Uterus (tissue), 4 donors: ENCODE data around the gene SPRN. TPM values are rescaled to one million over a fixed set of nuclear protein-coding genes. Genes with fewer than 3 reads are reported as not detected.

Source experiments
- DNase-seq, 2 donors: peaks; one replicate each; pipeline ENCODE4 v3.0.0-alpha.2; 2019 to 2020
- H3K27ac ChIP-seq, 2 donors: fragments of 200-600 bp; sonication (generic); 1 replicate in 1 of 2; 2 replicates in 1 of 2; pipeline ENCODE4 v1.5.1; 2016 to 2018
- H3K27me3 ChIP-seq, 2 donors: fragments of 200-600 bp; sonication (generic); one replicate each; pipeline ENCODE4 v1.5.1; 2018 to 2019; ENCODE audit warnings: control low read depth in 1 of 2
- H3K36me3 ChIP-seq, 2 donors: fragments of 200-600 bp; sonication (generic); one replicate each; pipeline ENCODE4 v1.5.1; 2019; ENCODE audit warnings: control low read depth in 1 of 2
- H3K4me1 ChIP-seq, 2 donors: fragments of 200-600 bp; sonication (generic); one replicate each; pipeline ENCODE4 v1.5.1; 2018 to 2019; ENCODE audit warnings: control low read depth in 1 of 2
- H3K4me3 ChIP-seq, 2 donors: fragments of 200-600 bp; sonication (generic); 1 replicate in 1 of 2; 2 replicates in 1 of 2; pipeline ENCODE4 v1.5.1; 2018 to 2019; ENCODE audit warnings: mild to moderate bottlenecking in 1 of 2
- H3K9me3 ChIP-seq, 2 donors: fragments of 200-600 bp; sonication (generic); one replicate each; pipeline ENCODE4 v1.5.1; 2019; ENCODE audit warnings: control low read depth in 1 of 2
- CTCF ChIP-seq, 4 experiments: fragments of 200-600 bp in 2 of 4; fragments of 450-650 bp in 2 of 4; sonication (generic) in 2 of 4; IDR thresholded peaks; one replicate each; pipeline ENCODE4 v1.5.1; 2016 to 2019; ENCODE audit warnings: antibody characterized with exemption in 4 of 4, mild to moderate bottlenecking in 2 of 4, moderate library complexity in 1 of 4
- POLR2A ChIP-seq, 2 donors: fragments of 450-650 bp; IDR thresholded peaks; one replicate each; pipeline ENCODE4 v1.6.1; 2016; ENCODE audit warnings: antibody characterized with exemption in 2 of 2, mild to moderate bottlenecking in 1 of 2, moderate library complexity in 1 of 2
- intact Hi-C: fragments of 100-400 bp; cut with DNase I; formaldehyde crosslinking; loops from one replicate; pipeline ENCODE4 v1.15.1; 2023; ENCODE audit warnings: low total_unique reads
- total RNA-seq, 4 donors: library from RNA; depleted of rRNA in 3 of 4; stranded (reverse); fragments of >200 nt in 3 of 4; gene quantifications; one replicate each; pipeline versions ENCODE4 v1.1.0 to v1.2.4, GENCODE V29; 2014 to 2023
- donor health status: DM: yes; HTN: yes; CAD: no.

Gene SPRN
- total RNA-seq, 4 donors from 2014 or later: 0.62 TPM; not detected in 3

DNA sequence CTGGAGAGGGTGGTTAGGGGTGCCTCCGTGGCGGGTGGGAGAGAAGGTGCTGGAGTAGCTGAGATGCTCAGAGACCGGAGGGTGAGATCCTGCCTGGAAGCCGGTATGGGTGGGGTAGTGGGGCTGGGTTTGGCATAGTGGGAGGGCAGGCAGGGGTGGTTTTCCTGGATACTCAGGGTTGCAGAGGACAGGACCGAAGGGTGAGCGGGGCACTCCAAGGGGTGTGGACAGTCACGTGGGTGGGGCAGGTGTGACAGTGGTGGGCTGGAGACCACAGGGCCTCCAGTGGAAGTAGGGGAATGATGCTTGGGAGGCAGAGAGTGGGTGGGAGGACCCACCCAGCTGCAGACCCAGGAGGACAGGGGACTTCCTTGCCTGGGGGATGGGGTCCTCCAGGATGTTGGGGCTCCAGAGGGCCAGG is 31.2 kb upstream of the SPRN start:
- Histone ChIP-seq H3K27me3 (no peaks in the 10 kb centered on the region), H3K36me3 (no peaks in the 10 kb centered on the region), H3K4me1 (no peaks in the 10 kb centered on the region), H3K27ac (no peak overlapping the region), H3K9me3 (no peaks in the 10 kb centered on the region), H3K4me3 (no peak overlapping the region)
- no peak for TF ChIP-seq CTCF (IDR thresholded peaks at IDR 0.05)
- TF ChIP-seq POLR2A (IDR thresholded peaks at IDR 0.05): no peak
- intact Hi-C loops: no loop called here
- DNase-seq: peak in 1 of 2 donors; percentile 4

DNA sequence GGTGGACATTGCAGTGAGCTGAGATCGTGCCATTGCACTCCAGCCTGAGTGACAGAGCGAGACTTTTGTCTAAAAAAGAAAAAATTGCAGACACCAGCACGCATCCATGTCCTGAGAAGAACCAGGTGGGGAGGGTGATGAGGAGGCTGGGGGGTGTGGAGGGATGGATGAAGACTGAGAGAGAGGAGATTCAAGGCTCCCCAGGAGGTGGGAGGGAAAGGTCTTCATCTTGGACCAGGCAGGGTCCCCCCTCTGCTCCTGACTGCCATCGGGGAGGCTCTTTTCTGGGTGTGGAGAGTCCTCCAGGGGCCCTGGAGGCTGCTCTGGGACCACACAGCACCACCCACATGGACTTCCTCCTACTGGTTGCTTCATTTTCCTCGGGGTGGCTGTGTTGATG is 30.8 kb upstream of the SPRN start:
- TF ChIP-seq CTCF (IDR thresholded peaks at IDR 0.05) (no peak), POLR2A (IDR thresholded peaks at IDR 0.05) (no peak)
- H3K36me3 ChIP-seq: no peaks in the 10 kb centered on the region
- H3K4me3 ChIP-seq: no peak overlapping the region
- intact Hi-C loops: no loop called here
- no peak overlapping the region for H3K27ac ChIP-seq
- no peaks in the 10 kb centered on the region for H3K27me3 ChIP-seq
- H3K4me1 ChIP-seq: no peaks in the 10 kb centered on the region
- H3K9me3 ChIP-seq: no peaks in the 10 kb centered on the region
- DNase-seq: no peak

DNA sequence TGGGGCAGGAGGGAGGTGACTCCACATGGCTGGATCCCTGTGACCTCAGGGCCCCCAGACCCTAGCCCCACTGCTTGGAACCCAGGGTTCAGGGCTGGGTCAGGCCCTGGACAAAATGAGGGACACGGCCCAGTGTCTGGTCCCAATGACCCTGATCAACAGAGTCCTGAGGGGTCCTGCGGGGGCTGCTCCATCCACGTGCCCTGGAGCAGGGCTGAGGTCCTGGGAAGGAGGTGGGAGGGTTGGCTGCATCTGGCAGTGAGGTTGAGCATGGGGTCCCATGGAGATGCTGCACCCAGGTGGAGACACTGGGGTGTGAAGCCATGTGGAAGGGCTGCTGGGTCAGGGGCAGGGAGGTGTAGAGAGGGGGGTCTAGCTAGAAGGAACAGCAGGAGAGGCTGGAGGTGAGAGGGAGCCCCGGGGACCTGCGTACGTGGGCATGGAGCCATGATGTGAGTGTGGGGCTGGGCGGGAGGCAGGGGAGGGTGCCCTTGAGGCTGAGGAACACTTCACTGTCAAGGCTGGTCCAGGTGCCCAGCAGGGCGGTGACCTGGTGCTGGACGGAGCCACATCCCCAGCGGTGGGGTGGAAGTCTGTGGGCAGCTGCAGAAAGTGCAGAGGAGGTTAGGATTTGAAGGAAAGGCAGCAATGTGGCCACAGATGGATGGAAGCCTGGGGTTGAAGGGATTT is 29.9 kb upstream of the SPRN start:
- intact Hi-C loops: no loop called here
- no peak overlapping the region for H3K27ac ChIP-seq
- no peaks in the 10 kb centered on the region for H3K36me3 ChIP-seq
- H3K27me3 ChIP-seq: no peaks in the 10 kb centered on the region
- TF ChIP-seq POLR2A (IDR thresholded peaks at IDR 0.05) (no peak), CTCF (IDR thresholded peaks at IDR 0.05) (no peak)
- H3K9me3 ChIP-seq: no peaks in the 10 kb centered on the region
- no peak overlapping the region for H3K4me3 ChIP-seq
- peak in 1 of 2 donors; percentile 4 for DNase-seq
- H3K4me1 ChIP-seq: no peaks in the 10 kb centered on the region

GRCh38 chr10:133453516-133454203 is 29.2 kb upstream of the SPRN start, which contains the start of gene SCART1:
SCART1 (plus strand) TSS chr10:133453945; CDS start chr10:133453998, 53 bp downstream.
- intact Hi-C loops: no loop called here
- H3K27me3 ChIP-seq: no peaks in the 10 kb centered on the region
- TF ChIP-seq POLR2A (IDR thresholded peaks at IDR 0.05) (no peak), CTCF (IDR thresholded peaks at IDR 0.05) (no peak)
- no peaks in the 10 kb centered on the region for H3K9me3 ChIP-seq
- H3K4me1 ChIP-seq: no peaks in the 10 kb centered on the region
- H3K4me3 ChIP-seq: no peak within 1 kb of the TSS
- H3K36me3 ChIP-seq: no peaks in the 10 kb centered on the region
- H3K27ac ChIP-seq: no peak within 1 kb of the TSS
- no peak for DNase-seq

GRCh38 chr10:133452453-133452852 is 28.0 kb upstream of the SPRN start:
- Histone ChIP-seq H3K27ac (no peak overlapping the region), H3K27me3 (no peaks in the 10 kb centered on the region), H3K9me3 (peaks cover 0 to 12% of the 10 kb centered on the region in 2 donors), H3K4me1 (no peaks in the 10 kb centered on the region), H3K36me3 (no peaks in the 10 kb centered on the region), H3K4me3 (no peak overlapping the region)
- no peak for TF ChIP-seq POLR2A (IDR thresholded peaks at IDR 0.05)
- intact Hi-C loops: no loop called here
- DNase-seq: no peak
